NCI-H2081 treated with DMSO at 0.1 percent for 48 hours (cell line): Measurements from ENCODE around the gene FLT1.

ENCODE experiments used
- DNase-seq: peaks from one replicate; lab custom pipeline; 2025; lab: John Stamatoyannopoulos, UW

FLT1 gene

DNA sequence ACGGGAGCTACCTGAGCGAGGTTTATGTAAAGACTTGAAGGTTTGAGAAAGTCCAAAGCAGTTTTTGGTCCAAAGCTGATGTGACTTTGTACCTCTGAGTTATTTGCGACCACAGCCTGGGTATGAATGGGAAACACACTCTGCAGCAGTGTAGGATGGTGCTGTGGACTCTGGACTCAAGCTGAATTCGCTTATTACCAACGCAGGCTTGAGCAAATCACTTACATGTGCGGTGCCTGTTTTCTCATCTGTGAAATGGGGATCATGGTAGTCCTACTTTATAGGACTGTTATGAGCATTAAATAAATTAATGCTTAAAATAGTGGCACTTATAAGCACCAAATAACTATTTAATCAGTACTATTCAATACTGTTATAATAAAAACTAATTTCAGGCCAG, 180.0 kb downstream of the FLT1 start:
- no peak for DNase-seq

DNA sequence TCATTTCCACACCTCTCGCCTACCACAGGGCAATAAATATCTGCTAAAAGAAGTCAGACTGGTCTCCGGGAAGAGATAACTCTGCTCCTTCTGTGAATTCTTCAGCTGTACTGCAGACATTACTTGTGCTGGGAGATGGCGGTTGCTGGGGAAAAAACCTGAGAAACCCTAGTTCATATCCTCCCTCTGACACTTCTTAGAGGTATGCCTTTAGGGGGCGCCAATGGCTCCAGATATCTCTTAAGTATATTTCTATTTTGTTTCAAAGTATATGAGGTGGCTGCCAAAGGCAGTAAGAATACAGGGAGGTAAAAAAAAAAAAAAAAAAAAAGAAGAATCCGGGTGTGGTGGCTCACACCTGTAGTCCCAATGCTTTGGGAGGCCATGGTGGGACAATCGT, 181.3 kb downstream of the FLT1 start:
- no peak for DNase-seq

DNA sequence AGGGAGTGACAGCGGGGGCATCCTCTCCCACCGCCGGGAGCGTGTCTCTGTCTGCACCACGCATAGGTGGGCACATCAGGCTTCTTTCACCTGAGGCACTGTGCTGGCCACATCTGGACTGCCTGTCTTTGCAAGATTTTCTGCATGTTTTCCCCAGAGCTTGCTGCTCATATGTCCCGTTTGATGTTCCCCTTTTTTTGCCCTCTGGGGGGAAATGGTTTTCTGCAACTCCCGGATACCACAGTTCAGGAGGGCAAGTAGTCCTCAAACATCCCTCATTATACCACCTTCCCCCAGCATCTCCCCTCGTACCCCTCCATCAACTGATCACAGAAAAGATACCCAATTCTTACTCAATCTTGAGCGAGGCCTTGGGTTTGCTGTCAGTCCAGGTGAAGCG, 188.6 kb downstream of the FLT1 start:
- no peak for DNase-seq

DNA sequence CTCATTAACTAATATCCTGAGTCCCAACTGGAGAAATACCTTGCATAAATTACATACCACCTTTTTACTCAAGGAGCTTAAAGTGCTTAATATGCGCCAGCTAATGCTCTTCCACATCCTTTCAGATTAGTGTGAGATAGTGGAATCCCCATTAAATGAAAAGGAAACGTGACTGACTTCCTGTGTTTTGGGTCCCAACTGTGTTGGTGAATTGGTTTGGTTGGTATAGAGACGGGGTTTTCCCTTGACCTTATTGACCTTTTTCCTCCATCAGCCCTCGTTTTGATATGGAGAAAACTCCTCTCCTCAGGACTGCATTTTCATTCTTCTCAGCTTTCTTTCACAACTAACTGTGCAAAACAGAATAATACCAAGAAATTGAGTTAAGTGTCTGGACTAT, 193.1 kb downstream of the FLT1 start:
- no peak for DNase-seq

DNA sequence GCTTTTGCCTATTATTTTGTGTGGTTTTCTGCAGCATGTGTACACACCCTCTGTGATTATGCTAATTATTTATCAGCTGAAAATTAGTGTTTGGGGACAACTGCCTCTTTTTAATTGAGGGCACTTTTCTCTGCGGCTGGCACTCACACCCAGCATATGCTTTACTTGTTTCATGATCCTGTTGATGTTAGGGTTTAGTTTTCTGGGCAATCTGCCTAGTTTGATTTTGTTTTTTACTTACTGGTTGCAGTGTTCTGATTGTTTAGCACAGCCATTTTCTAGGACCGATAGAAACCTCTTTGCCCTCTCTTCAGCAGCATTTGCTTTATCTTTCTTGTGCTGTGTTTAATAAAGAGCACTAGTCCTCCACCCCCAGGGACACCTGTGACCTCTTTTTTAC, 195.0 kb downstream of the FLT1 start:
- DNase-seq: no peak

DNA sequence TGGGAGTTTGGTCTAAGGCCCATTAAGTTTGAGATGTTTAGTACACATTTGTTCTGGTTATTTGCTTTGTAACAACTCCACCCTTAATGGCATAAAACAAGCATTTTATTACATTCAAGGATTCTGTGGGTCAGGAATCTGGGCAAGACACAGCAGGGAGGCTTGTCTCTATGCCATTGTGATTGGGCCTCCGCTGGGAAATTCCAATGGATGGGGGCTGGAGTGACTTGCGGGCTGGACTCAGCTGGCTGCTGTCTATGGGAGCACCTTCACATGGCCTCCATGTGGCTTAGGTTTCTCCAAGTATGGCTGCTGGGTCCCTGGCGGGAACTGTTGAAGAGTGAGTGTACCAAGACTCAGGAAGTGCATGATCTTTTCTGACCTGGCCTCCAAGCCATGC, 197.6 kb downstream of the FLT1 start:
- no peak for DNase-seq

DNA sequence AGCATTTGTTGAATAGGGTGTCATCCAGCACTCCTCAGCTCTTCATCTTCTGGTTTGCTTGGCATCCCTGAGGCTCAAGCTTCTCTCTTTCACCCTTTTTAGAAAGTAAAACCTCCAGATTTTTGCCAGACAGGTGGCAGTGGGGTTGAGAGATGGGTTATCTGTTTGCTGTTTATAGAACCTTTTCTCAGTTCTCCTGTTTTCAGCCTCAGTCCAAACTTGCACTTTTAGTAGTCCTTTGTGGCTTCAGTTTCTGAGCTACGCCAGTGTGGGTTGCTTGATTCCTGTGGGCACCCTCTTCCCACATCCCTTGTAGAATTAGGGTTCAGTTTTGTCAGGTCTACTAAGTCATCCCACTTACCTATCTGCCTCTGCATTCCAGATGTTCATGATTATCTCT, 208.7 kb downstream of the FLT1 start:
- no peak for DNase-seq

DNA sequence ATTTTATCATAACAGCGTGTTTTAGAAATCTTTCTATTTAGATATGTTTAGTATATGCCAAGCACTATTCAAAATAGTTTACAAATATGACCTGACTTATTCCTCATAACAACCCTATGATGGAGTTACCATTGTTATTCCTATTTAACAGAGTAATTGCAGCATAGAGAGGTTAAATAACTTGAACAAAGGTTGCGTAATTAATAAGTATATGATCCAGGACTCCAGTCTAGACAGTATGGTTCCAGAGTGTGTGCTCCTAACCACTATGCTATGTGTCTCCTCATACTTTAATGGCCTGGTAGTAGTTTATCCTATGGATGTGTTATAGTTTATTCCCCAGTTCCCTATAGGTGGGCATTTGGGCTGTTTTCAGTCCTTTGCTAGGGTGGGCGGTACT, 211.3 kb downstream of the FLT1 start:
- DNase-seq: no peak

DNA sequence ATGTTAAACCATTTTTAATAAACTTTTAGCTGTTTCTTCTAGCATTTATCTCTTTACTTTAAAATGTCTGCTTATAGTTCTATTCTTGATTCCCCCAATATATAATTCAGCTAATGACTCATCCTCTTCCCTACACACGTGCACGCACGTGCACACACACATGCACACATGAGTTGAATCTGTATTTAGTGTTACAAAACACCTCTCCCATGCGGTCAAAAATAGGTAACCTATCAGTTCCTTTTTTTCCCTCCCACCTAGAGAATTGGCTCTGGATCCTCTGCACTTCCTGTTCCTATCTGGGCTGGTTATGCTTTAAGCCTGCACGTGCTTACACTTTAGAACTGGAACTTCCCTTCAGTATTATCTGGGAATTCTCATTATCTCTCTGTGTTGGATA, 212.5 kb downstream of the FLT1 start:
- DNase-seq: no peak

DNA sequence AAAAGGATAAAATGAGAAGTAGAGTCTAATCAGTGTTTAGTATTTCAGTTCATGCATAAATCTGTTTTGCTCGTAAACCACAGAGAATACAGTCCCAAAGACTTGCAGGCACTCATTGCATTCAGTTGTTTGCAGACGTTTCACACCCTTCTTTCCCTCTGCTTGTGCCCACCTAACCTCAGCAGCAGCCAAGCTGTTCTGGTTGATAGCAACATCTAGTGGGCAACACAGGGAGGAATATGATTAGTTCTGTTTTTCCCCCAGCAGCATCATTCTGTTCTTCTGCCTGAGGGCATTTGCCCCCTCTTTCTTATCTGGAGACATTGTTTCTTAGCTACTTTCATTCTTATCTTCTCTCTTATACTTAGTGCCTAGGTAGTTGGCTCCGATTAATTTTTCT, 221.0 kb downstream of the FLT1 start:
- no peak for DNase-seq

DNA sequence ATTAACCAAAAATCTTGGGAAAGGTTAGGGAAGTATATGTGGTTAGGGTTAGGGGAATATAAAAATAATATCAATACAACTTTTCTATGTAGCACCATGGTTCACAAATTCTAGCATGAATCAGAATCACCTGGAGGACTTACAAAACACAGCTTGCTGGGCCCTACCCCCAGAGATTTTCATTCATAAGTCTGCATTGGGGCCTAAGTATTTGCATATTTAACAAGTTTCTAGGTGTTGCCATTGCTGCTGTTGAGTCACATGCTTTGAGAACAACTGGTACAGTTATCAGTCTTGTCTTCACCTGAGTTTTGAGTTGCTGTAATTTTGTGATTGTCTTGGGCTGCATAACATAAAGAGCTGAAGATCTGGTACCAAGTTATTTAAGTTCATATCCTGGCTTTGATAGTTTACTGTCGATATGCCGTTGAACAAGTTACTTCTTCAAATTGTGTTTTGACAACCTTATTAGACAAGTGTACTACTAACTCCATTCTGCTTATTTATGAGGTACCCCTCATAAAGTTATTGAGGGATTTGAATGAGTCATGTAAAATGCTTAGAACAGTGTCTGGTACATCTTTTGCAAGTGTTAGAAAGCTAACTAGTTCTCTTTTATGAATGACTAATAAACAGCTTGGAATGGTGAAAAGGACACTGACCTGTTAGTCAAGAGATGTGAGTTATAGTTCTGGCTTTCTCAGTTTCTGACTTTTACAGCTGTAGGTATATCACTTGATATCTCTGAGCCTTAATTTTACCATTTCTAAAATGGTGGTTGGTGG, 223.7 kb downstream of the FLT1 start:
- no peak for DNase-seq

DNA sequence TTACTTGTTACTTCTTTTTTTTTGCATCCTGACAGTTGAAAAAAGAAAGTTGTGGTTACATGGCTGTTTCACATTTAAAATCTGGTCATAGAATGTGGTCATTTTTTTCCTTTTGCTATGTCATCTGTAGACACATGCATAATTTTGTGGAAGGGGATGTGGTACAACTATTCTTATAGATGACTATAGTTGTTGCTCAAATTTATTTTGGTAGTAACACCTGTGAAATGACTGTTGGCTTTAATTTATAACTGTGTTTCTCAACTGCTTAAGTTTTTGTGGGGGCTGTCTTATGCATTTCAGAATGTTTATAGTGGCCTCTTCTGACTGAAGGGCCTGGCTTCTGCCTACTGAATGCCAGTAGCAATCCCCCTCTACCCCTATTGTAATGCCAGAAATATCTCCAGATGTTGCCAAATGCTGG, 226.1 kb downstream of the FLT1 start:
- DNase-seq: no peak

DNA sequence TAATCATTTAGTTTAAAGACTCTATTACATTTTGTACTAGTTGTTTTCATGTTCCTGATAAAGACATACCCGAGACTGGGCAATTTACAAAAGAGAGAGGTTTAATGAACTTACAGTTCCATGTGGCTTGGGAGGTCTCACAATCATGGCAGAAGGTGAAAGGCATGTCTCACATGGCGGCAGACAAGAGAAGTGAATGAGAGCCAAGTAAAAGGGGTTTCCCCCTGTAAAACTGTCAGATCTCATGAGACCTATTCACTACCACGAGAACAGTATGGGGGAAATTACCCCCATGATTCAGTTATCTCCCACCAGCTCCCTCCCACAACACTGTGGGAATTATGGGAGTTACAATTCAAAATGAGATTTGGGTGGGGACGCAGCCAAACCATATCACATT, 227.4 kb downstream of the FLT1 start:
- DNase-seq: no peak

DNA sequence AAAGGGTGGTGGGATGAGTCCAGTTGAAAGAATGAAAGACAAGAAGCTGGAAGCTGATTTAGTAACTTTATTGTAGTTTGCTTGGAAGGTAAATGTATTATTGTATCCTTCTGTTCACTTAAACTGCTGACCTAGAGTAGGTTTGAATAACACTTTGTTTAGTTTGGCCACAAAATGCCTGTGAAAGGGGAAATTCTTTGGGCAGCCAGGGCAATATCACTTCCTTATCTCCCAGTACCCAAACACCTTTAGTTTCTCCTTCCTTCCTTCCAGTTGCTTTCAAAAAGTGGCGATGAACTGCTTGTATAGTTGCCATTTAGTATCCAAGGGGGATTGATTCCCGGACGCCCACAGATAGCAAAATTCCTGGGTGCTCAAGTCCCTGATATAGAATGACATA, 236.5 kb downstream of the FLT1 start:
- no peak for DNase-seq

DNA sequence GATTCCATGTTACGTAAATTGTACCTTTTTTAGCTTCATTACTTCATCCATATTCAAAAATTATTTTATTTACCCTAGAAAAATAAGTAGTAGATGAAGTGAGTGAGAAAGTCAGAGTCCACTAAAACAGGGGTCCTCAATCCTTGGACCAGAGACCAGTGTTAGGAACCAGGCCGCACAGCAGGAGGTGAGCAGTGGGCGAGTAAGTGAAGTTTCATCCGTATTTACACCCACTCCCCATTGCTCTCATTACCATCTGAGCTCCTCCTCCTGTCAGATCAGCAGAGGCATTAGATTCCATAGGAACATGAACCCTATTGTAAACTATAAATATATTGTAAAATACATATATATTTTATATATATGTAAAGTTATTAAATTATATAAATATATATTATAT, 237.6 kb downstream of the FLT1 start:
- DNase-seq: no peak

DNA sequence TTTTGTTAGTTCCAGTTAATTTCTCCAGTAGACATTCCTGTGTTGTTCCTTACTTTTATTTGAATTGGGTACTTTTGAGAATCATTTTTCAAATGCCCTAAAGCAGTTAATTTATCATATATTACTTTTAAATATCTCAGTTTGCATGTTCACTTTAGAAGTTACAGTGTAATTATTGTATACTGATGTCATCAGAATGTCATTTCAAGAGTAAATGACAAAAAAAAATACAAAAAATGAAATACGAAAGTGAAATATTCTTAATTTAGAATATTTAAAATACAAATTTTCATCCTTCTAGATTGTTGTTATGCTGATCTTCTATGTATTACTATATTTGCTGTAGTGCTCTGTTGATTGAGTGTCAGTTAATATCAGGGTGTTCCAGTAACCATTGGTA, 242.4 kb downstream of the FLT1 start:
- no peak for DNase-seq

DNA sequence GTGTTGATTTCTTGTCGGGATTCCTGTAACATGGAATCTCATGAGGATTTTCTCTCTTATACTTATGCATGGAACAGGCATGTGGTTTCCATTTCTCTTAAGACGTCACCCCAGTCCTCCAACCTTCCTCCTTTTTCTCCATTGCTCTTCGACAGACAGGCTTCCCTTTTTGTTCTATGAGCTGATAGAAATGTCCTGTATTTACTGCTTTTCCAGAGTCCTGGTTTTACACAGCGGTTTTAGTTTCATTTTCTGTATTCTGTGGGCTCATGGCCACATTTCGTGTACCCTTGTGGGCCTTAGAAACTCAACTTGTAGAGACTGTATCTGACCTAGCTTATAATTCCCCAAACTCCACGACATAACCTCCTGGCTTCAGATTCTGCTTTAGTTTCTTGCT, 243.5 kb downstream of the FLT1 start:
- no peak for DNase-seq

DNA sequence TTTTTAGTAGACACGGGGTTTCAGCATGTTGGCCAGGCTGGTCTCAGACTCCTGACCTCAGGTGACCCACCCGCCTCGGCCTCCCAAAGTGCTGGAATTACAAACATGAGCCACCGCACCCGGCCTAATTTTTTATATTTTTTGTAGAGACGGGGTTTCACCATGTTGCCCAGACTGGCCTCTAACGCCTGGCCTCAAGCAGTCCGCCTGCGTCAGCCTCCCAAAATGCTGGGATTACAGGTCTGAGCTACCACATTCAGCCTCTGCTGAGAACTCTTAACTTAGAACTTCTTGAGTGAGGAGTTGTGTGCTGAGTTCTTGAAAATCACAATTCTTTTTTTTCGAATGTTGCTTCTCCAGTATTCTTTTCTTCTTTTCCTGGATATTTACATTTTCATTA, 244.4 kb downstream of the FLT1 start:
- DNase-seq: no peak
